Stimulated activated CD8-positive, alpha-beta memory T cell treated with anti-CD3 and anti-CD28 coated beads, Interleukin-2, amount 100 ng/mL, for 1 hour (primary cell): ENCODE data around the gene GPR17.

Experiments
- DNase-seq, 2 donors: peaks; one replicate each; pipeline ENCODE4 v3.0.0-alpha.2; 2020; ENCODE audit warnings: low read depth in 2 of 2

The GPR17 gene

DNA sequence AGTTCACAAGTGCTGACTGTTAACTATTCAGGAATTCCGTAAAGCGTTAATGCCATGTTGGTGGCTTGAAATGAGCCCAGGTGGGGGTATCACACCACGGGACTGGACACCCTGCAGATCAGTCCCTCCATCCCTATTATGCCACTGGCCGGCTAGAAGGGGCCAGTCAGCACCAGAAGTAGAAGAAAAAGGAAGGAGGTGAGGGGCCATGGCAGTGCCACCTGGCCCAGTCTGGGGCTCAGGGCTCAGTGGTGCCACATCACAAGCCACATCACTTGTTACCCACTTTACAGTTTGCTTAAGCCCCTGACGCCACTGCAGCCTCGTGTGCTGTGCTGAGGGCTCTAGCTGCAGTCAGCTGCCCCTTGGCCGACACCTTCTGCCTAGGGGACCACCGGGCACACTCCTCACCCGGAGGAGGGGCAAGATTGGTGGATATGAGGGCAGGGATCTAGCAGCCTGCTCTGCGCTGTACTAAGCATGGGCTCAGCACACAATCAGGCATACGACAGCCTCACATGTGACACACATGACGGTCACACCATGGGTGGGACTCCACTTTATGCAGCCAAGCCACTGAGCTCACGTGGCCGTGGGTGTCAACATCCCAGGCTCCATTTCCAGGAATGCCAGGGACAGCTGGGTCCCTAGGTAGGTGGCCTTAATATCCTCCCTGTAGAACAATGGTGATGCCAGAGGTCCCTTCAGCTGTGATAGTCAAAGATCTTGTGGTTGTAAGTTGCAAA lies 25.8 kb downstream of the GPR17 start:
- no peak for DNase-seq

DNA sequence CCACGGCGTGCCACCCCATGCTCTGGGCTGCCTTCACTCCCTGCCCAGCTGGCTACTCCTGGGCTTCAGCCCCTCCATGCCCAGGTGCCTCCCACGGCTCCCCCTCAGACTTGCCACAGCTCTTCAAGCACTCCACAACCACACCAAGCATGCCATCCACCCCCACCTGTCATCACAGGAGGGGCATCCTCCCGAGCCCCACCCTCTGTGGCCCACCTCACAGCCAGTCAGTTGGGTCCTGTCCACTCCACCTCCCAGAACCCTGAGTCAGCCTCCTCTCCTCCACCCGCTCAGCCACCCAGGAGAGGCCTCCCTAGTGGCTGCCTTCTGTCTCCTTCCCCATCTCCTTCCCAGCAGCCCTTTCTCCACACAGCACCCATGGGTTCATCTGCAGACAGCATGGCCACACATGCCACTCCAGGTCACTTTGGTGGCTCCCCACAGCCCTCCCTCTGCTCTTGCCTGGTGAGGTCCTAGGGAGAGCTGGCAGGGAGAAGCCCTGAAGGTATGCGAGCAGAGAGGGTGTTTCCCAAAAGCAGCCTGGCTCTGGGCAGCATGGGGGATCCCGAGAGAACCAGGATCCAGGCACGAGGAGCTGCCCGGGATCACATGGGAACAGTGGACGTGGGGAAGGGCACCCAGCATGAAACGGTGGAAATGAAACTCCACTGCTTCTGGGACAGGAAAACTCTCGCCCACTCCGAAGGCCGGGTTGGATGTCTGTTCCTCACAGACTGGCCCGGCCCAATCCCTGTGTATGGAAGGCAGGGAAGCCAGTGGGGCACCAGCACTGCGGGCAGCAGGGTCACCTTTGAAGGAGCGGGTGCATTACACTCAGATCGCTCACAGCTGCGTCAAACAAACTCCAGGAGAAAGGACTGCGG lies 26.6 kb downstream of the GPR17 start:
- DNase-seq, result no peak

DNA sequence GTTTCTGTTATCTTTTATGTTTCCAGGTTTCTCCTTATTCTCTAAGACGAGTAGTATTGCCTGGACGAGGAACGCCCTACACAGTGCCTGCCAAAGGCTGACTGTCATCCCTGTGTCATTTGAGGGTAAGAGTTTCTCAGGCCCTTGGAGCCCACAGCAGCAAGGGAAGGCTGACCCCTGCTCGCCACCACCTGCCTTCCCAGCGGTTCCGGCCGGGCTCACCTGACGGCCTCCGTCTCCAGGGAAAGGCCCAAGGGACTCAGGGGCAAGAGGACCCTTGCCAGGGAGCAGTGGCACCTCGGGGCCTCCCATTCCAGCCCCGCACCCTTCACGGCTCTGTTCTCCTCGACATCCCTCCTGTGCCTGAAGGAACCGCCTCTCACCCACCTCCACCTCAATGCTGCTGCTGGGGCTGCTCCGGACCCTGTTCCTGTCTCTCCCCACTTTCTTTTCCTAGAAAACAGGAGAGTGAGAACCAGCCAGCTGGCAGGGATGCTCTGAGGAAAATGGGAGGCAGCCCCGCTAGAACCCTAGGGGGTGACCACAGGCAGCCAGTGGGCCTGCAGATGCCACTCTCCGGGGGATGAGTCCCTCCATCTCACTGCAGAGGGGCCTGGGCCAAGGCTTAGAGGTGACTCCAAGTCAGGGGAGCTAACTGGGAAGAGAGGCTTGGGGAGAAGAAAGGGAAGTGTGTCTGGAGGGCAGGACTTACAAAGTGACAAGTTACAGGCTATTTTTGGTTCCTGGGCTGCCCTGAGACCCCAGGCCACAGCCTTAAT lies 27.5 kb downstream of the GPR17 start:
- DNase-seq, result no peak

DNA sequence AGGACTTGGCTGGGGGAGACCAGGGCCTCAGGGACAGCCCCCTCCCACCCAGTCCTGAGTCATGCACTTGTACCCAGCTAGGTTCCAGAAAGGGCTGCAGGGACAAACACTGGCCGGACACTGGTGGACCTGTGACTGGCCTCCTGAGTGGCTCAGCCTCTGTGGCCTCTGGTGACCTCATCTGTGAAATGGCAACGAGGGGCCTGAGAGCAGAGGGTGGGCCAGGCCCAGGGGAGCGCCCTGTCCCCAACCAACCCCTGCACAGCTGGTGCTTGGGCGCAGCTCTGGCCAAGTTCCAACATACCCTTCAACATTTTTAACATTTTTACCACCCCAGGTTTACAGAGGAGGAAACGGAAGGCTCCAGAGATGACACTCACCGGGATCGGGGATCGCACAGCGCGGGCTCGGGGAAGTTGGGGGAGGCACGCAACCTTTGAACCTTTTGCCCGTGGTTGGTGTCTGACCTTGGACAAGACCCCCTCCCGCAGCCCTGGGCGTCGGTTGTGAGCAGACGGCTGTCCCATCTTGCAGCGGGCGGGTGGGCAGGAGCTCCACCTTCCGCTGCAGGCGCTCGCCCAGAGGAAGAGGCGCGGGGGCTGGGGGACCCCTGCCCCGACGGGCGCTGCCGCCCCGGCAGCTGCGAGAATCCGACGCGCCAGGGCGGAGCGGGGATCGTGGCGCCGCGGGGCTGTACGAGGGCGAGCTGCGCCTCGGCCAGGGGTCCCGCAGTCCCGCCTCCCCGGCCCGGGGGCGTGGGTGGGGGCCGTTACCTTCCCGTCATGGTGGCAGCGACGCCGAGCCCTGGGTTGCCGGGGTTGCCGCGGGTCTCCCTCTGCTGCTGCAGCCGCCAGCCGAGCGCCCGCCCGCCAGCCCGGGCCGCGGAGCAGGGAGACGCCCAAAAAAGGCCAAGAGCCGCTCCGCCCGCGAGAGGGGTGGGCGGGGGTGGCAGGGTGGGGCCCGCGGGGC lies 28.6 kb downstream of the GPR17 start:
- no peak for DNase-seq

DNA sequence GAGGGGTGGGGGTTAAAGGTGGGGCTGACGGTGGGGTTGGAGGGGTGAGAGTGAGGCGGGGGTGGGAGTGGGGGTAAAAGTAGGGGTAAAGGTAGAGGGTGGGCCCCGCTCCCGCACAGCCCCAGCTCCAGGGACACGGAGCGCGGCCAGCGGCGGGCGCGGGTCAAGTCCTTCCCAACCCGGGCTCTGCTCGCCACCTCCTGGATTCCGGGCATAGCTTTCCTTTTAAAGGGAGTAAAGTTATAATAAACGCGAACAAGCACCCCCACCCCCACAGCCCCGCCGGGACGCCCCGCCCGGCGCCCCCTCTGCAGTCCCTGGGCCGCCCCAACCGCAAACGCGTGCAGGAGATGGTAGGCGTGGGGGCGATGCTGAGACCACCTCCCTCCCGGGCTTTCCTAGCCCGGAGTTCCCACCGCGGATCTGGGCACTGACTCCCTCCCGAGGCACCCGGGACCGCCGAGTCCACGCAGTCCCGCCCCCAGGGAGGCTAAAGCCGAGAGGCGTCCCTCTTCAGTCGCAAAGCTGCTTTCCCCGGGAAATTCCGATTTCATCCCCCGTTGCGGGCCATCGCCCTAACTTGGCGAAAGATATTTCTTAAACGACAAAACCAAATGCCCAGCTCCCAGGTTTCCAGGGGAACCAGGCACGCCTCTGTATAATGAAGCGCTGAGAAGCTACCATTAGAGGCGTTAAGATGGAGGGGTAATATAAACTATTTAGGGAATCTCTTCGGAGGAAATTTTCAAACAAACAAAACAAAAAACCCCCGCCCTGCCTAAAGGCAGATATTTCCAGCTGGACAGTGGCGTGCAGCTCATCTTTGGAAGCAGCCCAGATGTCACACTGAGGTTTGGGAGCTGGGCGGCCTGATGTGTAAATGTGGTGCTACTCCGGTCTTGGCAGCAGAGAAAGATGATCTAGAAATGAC lies 29.6 kb downstream of the GPR17 start, which contains the start of gene LIMS2:
TSS of gene LIMS2 (minus strand) at position 200 of the 931 bp plus-strand sequence. CDS start 506 bp downstream, outside the sequence.
- DNase-seq, result no peak

DNA sequence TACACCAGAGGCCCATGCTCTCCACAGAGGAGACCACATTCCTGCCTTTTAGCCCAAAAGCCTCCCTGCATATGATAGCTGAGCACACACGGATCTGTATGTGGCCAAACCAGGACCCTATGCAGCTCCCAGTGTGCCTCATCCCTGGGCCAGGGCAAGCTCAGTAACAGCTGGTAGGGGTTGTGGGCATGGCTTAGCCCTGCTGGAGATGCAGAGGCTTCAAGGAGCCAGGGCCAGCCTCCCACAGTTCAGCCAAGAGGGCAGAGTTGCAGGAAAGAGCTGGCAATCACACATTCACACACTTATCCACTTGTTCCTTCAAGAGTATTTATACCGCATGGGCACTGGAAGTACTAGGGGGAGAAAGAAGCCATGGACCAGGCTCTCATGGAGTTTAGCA lies 31.0 kb downstream of the GPR17 start:
- no peak for DNase-seq

DNA sequence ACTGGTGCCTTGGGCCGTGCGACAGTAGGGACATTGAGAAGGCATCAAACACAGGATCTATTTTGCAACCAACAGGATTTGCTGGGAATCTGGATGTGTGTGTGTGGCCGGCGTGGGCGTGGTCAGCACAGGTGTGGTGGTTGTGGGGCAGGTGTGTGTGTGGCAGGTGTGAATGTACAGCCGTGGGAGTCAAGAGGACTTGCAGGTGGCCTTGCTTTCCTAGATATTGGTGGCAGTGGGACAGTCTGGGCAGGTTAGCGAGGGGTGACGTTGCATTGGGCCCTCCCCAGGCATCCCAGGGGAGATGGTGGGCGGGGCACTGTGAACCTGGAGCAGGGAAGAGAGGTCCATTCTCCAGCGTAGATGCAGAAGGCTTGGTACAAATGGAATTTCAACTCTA lies 32.6 kb downstream of the GPR17 start:
- DNase-seq, result no peak

DNA sequence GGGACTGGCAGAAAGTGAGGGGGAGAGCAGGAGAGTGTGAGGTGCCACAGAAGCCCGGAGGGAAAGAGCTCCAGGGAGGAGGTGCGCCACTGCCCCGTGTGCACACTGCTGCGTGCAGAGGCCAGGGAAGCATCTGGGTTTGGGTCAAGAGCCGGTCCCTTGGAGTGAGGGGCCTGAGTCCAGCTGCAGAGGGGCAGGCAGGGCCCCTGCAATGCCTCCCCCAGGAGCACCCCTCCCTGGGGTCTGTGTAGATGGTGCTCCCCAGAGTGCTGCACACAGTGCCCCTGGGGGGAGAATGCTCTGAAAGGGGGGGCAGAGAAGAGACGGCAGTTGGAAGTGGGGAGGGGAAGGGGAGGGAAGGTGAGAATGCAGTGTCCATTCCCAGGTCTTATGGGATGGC lies 33.0 kb downstream of the GPR17 start:
- no peak for DNase-seq

DNA sequence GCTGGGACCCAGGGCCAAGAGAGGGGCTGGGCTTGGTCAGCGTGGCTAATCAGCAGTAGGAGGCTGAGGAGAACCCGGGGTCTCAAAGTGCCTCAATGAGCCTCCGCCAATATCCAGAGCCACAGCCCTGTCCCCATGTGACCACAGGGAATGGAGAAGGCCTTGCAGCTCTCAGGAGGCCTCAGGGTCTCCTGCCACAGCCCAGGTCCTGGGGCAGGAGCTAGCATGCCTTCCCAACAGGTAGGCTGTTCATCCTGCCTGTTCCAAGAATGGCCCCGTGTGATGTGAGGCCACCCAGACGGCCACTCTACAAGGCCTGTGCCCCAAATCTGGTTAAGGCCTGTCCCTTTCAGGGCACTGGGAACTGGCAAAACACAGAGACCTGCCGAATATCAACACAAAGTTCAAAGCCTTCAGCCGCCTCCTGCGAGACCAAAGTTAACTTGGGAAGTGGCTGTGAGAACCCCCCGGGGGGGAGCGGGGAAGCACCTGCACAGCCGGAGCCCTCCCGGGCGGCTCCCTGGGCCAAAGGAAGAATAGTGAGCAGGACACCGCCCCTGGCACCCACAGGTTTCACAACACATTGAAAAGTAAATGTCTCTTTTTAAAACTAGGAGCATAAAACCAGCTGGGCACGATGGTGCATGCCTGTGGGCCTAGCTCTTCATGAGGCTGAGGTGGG lies 33.9 kb downstream of the GPR17 start:
- no peak for DNase-seq

DNA sequence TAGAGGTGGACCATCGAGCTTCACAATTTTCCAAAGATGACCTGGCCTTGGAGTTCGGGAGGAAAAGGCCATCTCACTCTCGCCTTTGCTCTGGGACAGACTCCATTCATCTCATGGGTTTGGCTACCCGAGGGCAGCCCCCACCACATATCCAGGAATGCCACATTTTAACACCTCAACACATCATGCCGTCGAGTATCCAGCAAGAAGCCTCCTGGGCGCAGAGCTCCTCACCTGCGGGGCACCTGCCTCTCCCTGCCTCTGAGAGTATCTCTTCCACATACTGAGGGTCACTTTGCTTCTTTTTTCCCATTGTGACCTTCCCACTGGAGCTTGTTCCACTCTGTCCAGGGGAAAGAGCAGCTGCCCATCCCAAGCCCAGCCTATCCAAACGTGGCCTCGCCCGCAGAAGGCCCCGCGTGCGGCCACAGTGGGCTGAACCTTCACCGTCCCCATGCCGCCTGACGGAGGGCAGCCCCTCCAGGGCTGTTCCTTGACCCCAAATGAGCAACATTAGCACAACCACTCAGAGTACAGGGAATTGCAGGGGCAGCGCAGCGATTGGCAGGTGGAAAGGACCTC lies 34.8 kb downstream of the GPR17 start:
- no peak for DNase-seq

DNA sequence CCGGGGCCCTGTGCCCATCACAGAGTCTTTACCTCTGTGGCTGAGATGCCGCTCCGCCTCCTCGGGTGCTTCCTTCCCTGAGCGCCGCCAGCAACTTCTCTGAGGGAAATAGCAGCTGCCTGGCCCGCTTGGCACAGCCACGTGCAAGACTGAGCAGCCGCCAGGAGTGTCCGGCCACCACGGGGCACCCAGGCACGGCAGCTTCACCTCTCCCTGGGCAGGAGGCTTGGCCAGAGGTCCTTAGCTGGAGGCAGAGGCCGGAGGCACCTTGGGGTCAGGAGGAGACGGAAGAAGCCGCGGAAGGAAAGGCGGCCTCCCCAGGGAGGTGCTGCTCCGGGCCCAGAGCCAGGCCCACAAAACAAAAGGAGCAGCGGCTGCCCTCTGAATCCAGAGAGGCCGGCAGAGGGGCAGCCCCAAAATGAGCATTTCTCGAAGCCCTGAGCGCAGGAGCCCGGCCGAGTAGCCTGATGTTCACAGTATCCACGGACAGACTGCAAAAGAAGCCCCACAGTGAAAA lies 35.4 kb downstream of the GPR17 start:
- no peak for DNase-seq

DNA sequence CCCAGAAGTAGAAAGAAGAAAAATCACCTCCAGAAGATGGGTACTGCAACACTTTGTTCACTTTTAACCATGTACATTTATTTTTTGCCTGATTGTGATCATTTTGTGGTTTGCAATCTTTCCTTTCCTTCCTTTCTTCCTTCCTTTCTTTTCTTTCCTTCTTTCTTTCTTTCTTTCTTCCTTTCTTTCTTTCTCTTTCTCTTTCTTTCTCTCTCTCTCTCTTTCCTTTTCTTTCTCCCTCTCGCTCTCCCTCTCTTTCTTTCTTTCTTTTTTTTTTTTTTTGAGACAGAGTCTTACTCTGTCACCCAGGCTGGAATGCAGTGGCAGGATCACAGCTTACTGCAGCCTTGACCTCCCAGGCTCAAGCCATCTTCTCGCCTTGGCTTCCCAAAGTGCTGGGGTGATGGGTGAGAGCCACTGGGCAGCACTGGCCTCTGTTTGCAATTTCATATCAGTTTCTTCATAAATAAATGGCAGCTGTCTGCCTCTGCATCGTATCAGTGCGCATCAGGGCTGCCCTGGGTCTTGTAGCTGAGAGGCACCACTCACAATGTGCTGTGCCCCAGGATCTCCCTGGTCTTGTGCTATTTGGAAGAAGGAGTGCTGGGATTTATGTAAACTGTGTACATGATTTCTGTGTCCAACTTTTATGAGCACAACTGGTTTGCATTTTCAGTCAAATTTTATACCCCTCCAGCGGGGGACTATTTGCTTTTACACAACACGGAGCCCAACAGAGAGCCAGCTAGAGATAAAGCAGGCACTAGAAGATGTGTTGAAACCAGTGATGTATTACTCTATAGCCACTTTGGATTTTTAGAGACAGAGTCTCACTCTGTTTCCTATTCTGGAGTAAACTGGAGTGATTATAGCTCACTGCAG lies 36.3 kb downstream of the GPR17 start:
- no peak for DNase-seq

DNA sequence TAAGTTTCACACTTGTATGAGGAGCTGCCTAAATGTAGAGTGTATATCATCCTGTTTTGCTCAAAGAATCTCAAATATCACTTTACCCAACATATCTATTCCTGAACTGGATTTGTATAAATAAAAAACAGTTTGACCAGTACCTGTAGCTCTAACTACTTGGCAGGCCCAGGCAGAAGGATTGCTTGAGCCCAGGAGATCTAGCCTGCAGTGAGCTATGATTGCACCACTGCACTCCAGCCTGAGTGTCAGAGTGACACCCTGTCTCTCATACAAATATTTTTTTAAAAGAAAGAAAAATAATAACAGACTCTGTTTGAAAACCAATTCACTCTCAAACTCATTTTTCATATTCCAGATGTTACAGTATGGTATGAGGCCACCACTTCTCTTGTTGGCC lies 37.1 kb downstream of the GPR17 start:
- DNase-seq, result no peak

DNA sequence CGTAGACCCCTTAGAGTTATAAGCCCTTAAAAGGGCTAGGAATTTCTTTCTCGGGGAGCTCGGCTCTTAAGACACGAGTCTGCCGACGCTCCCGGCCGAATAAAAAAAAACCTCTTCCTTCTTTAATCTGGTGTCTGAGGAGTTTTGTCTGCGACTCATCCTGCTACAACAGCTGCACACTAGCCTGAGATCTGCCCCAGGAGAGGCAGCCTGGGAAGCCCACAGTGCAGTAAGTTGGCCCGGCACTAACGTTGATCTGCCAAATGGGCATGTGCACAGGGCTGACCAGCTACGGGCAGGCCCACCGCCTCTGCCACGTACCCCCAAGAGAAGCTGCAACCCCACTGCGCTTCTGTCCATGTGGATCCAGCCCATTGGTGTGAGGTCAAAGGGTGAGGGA lies 37.8 kb downstream of the GPR17 start:
- DNase-seq, result no peak

DNA sequence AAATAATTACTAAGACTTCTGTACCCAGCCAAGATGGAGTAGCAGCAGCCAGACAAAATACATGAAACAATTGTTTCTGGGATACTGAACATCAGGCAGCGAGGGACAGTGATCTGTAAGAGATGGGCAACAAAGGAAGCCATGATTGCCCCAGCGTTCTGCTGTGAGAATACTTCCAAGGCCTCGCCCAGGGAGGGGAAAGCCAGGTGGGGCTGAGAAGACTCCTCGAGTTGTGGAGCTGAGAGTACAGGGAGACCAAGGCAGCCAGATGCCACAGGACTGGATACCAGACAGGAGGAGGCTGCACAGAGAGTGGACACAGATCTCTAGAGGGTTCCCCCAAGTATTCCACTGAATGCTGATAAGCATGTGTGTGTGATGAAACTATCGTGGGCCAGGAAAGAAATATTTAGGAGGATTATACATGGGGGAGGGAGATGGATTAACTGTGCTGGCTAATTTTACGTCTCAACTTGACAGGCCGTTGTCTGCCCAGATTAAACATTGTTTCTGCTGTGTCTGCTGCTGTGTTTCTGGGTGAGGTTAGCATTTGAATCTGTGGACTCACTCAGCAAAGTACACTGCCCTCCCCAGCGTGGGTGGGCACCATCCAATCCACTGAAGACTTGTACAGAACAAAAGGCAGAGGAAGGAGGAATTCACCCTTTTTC lies 39.6 kb downstream of the GPR17 start:
- DNase-seq, result no peak

DNA sequence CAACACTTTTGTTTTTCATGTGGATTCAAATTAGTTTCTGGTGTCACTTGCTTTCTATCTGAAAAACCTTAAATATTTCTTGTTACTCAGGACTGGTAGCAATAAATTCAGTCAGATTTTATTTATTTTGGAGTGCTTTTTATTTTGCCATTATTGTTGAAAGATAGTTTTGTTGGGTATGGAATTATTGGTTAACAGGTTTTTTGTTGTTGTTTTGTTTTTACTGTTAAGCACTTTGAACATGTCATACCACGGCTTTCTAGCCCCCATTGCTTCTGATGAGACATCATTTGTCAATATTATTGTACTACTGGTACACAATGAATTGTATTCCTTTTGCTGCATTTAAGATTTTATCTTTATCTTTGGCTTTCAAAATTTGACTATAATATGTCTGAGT lies 42.5 kb downstream of the GPR17 start:
- no peak for DNase-seq

DNA sequence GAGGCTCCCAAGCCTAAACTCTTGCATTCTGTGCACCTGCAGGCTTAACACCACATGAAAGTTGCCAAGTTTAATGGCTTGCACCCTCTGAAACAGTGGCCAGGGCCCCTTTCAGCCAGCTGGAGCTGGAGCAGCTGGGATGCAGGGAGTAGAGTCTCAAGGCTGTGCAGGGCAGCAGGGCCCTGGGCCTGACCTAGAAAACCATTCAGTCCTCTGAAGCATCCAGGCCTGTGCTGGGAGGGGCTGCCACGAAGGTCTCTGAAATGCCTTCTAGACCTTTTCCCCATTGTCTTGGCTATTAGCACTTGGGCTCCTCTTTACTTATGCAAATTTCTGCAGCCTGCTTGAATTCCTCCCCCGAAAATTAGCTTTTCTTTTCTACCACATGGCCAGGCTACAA lies 44.7 kb downstream of the GPR17 start:
- no peak for DNase-seq
